Activated naive CD8-positive, alpha-beta T cell treated with anti-CD3 and anti-CD28 coated beads, Interleukin-2, amount 10 ng/mL, durations not matched to agents 7 days and 5 days (primary cell): ENCODE results near the gene CCNB1IP1. TPM values are rescaled to one million over a fixed set of nuclear protein-coding genes. Genes with fewer than 3 reads are reported as not detected.
"Not testable (repeated sequence)": the region's sequence is repeated elsewhere in the genome, so short reads cannot be mapped to it uniquely, and the experiment has no call there.

Source experiments
- ATAC-seq: fragments of 150-1000 bp; cut with Tn5 transposase; one replicate; pipeline ENCODE4 v1.10.0; 2021; ENCODE audit warnings: low read depth, moderate library complexity
- POLR2A ChIA-PET: fragments of 350-600 bp; sonication (Branson Sonifier 250); formaldehyde crosslinking; loops from one replicate; lab custom pipeline; 2021; ENCODE audit warnings: antibody characterized with exemption; lab: Charles Lee
- DNase-seq: peaks from one replicate; pipeline ENCODE4 v3.0.0; 2021
- H3K27ac Mint-ChIP-seq: one replicate; pipeline ENCODE4 v1.8.0; 2022; ENCODE audit warnings: mild to moderate bottlenecking, mixed read lengths
- H3K27me3 Mint-ChIP-seq: one replicate; pipeline ENCODE4 v1.8.0; 2022; ENCODE audit warnings: mild to moderate bottlenecking, moderate library complexity, mixed read lengths
- H3K36me3 Mint-ChIP-seq: one replicate; pipeline ENCODE4 v1.8.0; 2021; ENCODE audit warnings: mild to moderate bottlenecking, mixed read lengths
- H3K4me1 Mint-ChIP-seq: one replicate; pipeline ENCODE4 v1.8.0; 2021; ENCODE audit warnings: mixed read lengths
- H3K4me3 Mint-ChIP-seq: one replicate; pipeline ENCODE4 v1.8.0; 2022; ENCODE audit warnings: mild to moderate bottlenecking, moderate library complexity, mixed read lengths
- H3K9me3 Mint-ChIP-seq: one replicate; pipeline ENCODE4 v1.8.0; 2021; ENCODE audit warnings: mixed read lengths
- total RNA-seq, 2 experiments: library from RNA; stranded (reverse); gene quantifications; one replicate each; pipeline ENCODE4 v1.2.3, GENCODE V29; 2021

Gene CCNB1IP1
- total RNA-seq, 2 experiments from 2014 or later: 35.0 to 39.5 TPM

DNA sequence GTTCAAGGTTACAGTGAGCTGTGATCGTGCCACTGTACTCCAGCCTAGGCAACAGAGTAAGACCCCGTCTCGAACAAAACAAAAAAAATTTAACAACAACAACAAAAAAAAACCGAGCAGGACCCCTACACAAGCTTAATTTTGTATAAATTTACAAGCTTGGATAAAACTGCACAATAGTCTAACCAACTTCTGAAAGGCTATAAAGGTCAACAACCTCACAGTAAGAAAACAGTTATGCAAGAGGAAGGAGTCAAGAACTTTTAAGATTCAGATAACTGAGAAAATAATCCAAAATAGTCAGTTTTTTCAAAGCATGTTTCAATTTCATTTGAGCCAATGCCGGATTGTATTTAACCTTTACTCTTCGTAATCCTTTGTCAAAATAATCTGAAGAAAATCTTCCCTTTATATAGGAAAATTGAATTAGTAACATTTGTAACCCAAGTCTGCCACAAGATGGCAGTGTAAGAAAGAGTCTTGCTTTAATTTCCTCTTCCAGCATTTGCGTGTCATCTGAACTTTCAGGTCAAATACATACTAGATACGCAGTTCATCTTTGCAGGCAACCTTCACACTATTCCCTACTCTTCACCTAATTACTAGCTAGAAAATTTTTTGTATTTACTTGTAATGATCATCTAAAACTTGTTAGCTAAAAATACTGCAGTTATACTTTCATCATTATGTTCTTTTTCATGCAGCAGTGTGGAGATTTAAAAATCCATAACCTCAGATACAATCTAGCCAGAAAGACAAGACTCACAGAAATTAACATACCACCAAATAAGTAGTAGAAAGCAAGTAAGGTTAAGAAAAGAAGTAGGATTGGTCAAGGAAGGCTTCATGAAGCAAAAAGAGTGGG, 5.8 kb downstream of the CCNB1IP1 start:
- Mint-ChIP-seq H3K27me3 (no peaks in the 10 kb centered on the region), H3K36me3 (peaks cover 10% of the 10 kb centered on the region), H3K4me1 (peaks cover 31% of the 10 kb centered on the region), H3K4me3 (peak overlapping the region; percentile 46), H3K9me3 (no peaks in the 10 kb centered on the region), H3K27ac (peak overlapping the region; percentile 54)
- POLR2A ChIA-PET: interaction anchor here (1.0 to 3.2 kb wide), 2 partner anchors 16 to 143 kb away, joined by 3 to 32 read pairs; partner anchors contain the start of gene PARP2
- ATAC-seq: no peak
- no peak for DNase-seq

DNA sequence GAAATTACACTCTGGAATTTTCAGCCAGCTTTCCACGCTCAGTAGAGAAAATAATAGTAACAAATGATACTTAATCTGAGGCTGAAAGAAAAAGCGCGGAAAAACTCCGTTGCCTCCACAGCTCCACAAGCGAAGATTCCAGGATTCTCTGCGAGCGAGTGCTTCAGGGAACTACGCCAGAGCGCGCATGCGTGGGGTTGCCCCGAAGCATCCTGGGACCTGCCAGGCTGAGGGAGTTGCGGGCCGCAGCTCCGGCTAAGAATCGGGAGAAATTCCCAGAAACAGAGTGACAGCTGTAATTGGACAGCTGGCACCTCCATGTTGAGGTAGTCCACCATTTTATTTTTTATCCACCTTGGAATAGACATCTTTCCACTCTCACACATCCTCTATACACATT, 15.4 kb downstream of the CCNB1IP1 start:
- H3K27ac Mint-ChIP-seq: no peak overlapping the region
- DNase-seq: no peak
- ATAC-seq: no peak
- H3K36me3 Mint-ChIP-seq: peaks cover 17% of the 10 kb centered on the region
- no peaks in the 10 kb centered on the region for H3K27me3 Mint-ChIP-seq
- H3K4me3 Mint-ChIP-seq: no peak overlapping the region
- H3K9me3 Mint-ChIP-seq: no peaks in the 10 kb centered on the region
- POLR2A ChIA-PET: no interaction called here
- H3K4me1 Mint-ChIP-seq: no peaks in the 10 kb centered on the region

DNA sequence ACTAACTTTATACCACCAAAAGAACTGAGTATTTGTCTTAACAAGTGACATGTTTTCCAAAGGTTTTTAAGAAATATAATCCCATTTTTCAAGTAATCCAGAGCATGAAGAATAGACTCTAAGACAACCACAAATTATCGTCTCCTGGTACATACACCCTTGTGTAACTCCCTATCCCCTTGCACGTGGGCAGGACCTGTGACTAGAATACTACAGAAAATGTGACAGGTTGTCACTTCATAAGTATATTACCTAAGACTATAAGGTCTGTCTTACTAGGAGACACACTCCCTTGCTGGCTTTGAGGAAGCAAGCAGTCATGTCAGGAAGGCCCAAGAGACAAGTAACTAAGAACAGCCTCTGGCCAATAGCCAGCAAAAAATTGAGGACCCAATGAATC, 19.1 kb downstream of the CCNB1IP1 start:
- no peaks in the 10 kb centered on the region for H3K9me3 Mint-ChIP-seq
- no peaks in the 10 kb centered on the region for H3K4me1 Mint-ChIP-seq
- H3K27me3 Mint-ChIP-seq: no peaks in the 10 kb centered on the region
- ATAC-seq: no peak
- H3K27ac Mint-ChIP-seq: no peak overlapping the region
- no peak for DNase-seq
- no peak overlapping the region for H3K4me3 Mint-ChIP-seq
- peaks cover 22% of the 10 kb centered on the region for H3K36me3 Mint-ChIP-seq
- POLR2A ChIA-PET: no interaction called here

DNA sequence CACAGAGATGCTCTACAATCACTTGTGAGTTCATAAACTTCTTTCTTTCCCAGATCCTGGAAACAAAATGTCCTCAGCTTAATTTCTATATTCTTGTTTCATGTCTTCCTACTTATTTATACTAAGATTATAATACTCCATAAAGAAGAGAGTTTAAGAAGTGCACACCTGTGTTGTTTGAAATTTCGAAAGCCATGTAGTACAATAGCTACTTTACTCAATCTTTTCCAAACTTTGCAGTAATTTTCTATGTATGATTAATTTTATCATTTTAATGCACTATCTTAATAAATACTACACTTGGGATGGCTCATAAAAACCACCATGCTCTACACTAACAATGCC, 27.0 kb downstream of the CCNB1IP1 start:
- POLR2A ChIA-PET: no interaction called here
- peak overlapping the region; percentile 92 for H3K4me3 Mint-ChIP-seq
- H3K27ac Mint-ChIP-seq: peak overlapping the region; percentile 85

DNA sequence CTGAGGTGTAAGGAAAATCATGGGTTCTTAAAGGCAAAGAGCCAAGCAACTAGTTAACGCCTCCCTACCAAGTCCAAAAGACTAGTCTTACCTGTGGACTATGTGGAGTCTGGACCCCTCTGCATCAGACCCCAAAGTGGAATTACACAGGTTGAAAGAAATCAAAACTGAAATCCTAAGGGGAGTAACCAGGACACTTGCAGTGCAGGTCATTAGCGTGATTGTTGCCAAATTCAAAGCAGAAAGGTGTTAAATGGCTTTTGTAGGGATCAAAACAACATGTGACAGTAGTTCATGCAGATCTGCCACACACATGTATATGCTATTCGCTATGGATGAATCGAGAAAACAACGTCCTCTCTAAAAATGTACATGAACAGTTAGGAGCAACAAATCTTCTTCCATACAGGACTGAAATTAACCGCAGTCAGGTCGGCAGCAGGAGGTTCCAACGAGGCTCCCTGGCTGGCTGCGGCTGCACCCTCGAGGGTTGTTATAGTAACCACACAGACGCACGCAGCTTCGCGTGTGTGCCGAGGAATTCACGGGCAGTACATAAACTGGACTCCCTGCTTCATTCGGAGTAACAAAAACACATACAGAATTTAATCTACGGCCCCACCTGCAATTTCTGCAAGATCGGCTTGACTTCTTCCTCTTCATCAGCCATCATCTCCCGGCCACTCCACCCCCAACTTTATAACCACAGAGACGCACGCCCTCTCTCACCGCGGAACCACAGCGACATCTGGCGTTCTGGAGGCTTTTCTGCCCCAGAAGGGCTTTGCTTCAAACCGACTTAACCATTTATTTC, 27.6 kb downstream of the CCNB1IP1 start, which contains the start of gene TTC5:
Gene TTC5, minus strand, starts transcription at position 687 of the 814 bp plus-strand sequence. Its CDS starts 14 bp downstream, at position 673.
- peak; percentile 97 for ATAC-seq
- H3K4me3 Mint-ChIP-seq: peak within 1 kb of the TSS; percentile 92
- peaks cover 19% of the 10 kb centered on the region for H3K4me1 Mint-ChIP-seq
- H3K36me3 Mint-ChIP-seq: peaks cover 2% of the 10 kb centered on the region
- peak within 1 kb of the TSS; percentile 85 for H3K27ac Mint-ChIP-seq
- no peaks in the 10 kb centered on the region for H3K27me3 Mint-ChIP-seq
- POLR2A ChIA-PET: interaction anchor here (0.5 kb wide), 1 partner anchor 36 kb away, joined by 3 read pairs; no protein-coding TSS in a partner anchor
- H3K9me3 Mint-ChIP-seq: no peaks in the 10 kb centered on the region
- DNase-seq: peak; percentile 92

More for the DNA sequence above, 27.0 kb downstream of the CCNB1IP1 start:
- H3K4me1 Mint-ChIP-seq: peaks cover 19% of the 10 kb centered on the region
- ATAC-seq (no peak), DNase-seq (no peak)
- no peaks in the 10 kb centered on the region for H3K9me3 Mint-ChIP-seq
- no peaks in the 10 kb centered on the region for H3K27me3 Mint-ChIP-seq
- H3K36me3 Mint-ChIP-seq: no peaks in the 10 kb centered on the region

DNA sequence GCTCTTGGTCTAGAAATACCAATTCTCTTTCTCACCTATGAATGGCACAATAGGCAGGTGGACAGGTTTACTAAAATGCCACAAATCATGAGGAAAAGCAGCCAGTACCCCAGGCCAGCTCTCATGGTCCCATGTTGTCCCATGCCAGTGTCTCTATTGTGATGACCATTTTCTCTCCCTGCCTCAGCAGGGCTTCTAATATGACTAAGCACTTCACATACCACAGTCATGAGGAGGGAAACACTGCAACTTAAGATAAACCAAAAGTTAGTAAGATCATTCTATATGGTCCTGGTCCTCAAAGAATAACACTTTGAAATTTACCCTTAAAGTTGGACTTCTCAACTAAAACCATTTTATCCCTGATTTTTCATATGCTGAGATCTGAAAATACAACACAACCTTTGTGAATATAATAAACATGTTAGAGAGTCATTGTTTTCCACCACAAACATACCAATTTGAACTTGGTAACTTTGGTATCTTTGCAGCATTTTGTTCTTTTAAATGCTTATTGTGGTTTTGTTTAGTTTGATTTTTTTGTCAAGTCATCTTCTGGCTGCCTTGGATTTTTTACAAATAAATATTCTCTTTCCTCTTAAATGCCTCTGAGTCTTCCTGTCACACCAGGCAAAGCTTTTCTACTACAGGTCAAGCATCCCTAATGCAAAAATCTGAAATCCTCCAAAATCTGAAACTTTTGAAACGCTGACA, 30.9 kb downstream of the CCNB1IP1 start:
- no peaks in the 10 kb centered on the region for H3K27me3 Mint-ChIP-seq
- no peak for DNase-seq
- H3K4me3 Mint-ChIP-seq: no peak overlapping the region
- peaks cover 13% of the 10 kb centered on the region for H3K36me3 Mint-ChIP-seq
- no peaks in the 10 kb centered on the region for H3K9me3 Mint-ChIP-seq
- POLR2A ChIA-PET: no interaction called here
- H3K27ac Mint-ChIP-seq: no peak overlapping the region
- no peak for ATAC-seq
- H3K4me1 Mint-ChIP-seq: peaks cover 19% of the 10 kb centered on the region

GRCh38 chr14:20295067-20295466, 38.0 kb downstream of the CCNB1IP1 start:
- POLR2A ChIA-PET: no interaction called here
- peaks cover 34% of the 10 kb centered on the region for H3K36me3 Mint-ChIP-seq
- H3K4me3 Mint-ChIP-seq: no peak overlapping the region
- H3K27ac Mint-ChIP-seq: no peak overlapping the region
- no peaks in the 10 kb centered on the region for H3K27me3 Mint-ChIP-seq
- no peak for ATAC-seq
- peaks cover 2% of the 10 kb centered on the region for H3K4me1 Mint-ChIP-seq
- no peaks in the 10 kb centered on the region for H3K9me3 Mint-ChIP-seq
- DNase-seq: no peak

GRCh38 chr14:20294636-20295035, 38.4 kb downstream of the CCNB1IP1 start:
- Mint-ChIP-seq H3K4me3 (no peak overlapping the region), H3K36me3 (peaks cover 35% of the 10 kb centered on the region), H3K4me1 (peaks cover 2% of the 10 kb centered on the region), H3K27me3 (no peaks in the 10 kb centered on the region), H3K27ac (no peak overlapping the region), H3K9me3 (no peaks in the 10 kb centered on the region)
- DNase-seq (no peak), ATAC-seq (no peak)
- POLR2A ChIA-PET: no interaction called here

DNA sequence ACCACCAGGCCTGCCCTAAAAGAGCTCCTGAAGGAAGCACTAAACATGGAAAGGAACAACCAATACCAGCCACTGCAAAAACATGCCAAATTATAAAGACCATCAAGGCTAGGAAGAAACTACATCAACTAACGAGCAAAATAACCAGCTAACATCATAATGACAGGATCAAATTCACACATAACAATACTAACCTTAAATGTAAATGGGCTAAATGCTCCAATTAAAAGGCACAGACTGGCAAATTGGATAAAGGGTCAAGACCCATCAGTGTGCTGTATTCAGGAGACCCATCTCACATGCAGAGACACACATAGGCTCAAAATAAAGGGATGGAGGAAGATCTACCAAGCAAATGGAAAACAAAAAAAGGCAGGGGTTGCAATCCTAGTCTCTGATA, 51.1 kb downstream of the CCNB1IP1 start:
- POLR2A ChIA-PET, ATAC-seq, H3K27ac Mint-ChIP-seq, H3K4me3 Mint-ChIP-seq, H3K4me1 Mint-ChIP-seq, DNase-seq, H3K27me3 Mint-ChIP-seq, H3K9me3 Mint-ChIP-seq: not testable (repeated sequence)
- H3K36me3 Mint-ChIP-seq: peaks cover 68% of the 10 kb centered on the region

DNA sequence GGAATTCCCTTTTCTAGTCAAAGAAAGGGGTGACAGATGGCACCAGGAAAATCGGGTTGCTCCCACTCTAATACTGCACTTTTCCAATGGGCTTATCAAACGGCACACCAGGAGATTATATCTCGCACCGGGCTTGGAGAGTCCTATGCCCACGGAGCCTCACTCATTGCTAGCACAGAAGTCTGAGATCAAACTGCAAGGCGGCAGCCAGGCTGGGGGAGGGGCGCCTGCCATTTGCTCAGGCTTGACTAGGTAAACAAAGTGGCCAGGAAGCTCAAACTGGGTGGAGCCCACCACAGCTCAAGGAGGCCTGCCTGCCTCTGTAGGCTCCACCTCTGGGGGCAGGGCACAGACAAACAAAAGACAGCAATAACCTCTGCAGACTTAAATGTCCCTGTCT, 52.8 kb downstream of the CCNB1IP1 start:
- not testable (repeated sequence) for H3K27me3 Mint-ChIP-seq

DNA sequence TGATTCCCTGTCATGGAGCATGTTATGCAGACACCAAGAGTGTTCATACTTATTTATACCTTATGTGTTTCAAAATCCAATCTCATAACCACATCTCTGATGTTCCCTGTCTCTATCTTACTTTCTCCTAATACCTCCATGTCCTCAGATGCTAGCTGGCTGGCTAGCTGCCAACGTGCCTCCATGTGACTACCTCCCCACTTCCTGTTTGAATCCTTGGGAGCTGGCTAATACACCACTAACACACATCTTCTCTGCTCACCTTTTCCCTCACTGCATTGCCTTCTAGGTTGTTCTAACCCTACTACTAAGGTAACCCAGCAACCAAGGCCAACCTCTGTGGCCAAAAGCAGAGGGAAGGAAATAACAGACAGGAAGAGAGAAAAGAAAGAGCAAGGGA, 54.7 kb downstream of the CCNB1IP1 start:
- Mint-ChIP-seq H3K36me3 (peaks cover 63% of the 10 kb centered on the region), H3K27ac (no peak overlapping the region), H3K27me3 (no peaks in the 10 kb centered on the region), H3K4me3 (no peak overlapping the region), H3K4me1 (peaks cover 9% of the 10 kb centered on the region), H3K9me3 (peaks cover 20% of the 10 kb centered on the region)
- ATAC-seq (no peak), DNase-seq (no peak)
- POLR2A ChIA-PET: no interaction called here

More for the DNA sequence above, 52.8 kb downstream of the CCNB1IP1 start:
- peaks cover 11% of the 10 kb centered on the region for H3K9me3 Mint-ChIP-seq
- DNase-seq, H3K27ac Mint-ChIP-seq, POLR2A ChIA-PET, H3K4me3 Mint-ChIP-seq, H3K4me1 Mint-ChIP-seq, ATAC-seq: not testable (repeated sequence)
- H3K36me3 Mint-ChIP-seq: peaks cover 64% of the 10 kb centered on the region

GRCh38 chr14:20277409-20277808, 55.7 kb downstream of the CCNB1IP1 start:
- H3K36me3 Mint-ChIP-seq: peaks cover 55% of the 10 kb centered on the region
- ATAC-seq (no peak), DNase-seq (no peak)
- H3K4me1 Mint-ChIP-seq: peaks cover 9% of the 10 kb centered on the region
- no peaks in the 10 kb centered on the region for H3K27me3 Mint-ChIP-seq
- H3K9me3 Mint-ChIP-seq: peaks cover 20% of the 10 kb centered on the region
- POLR2A ChIA-PET: no interaction called here
- no peak overlapping the region for H3K27ac Mint-ChIP-seq
- H3K4me3 Mint-ChIP-seq: no peak overlapping the region

DNA sequence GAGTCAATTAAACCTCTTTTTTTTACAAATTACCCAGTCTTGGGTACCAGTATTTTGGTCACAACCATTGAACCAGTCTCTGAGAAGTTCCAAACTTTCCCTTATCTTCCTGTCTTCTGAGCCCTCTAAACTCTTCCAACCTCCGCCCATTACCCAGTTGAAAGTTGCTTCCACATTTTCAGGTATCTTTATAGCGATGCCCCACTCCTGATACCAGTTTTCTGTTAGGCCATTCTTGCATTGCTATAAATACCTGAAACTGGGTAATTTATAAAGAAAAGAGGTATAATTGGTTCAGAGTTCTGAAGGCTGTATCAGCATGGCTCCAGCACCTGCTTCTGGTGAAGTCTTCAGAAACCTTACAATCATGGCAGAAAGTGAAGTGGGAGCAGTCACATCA, 59.0 kb downstream of the CCNB1IP1 start:
- Mint-ChIP-seq H3K9me3 (peaks cover 29% of the 10 kb centered on the region), H3K36me3 (peaks cover 36% of the 10 kb centered on the region), H3K27ac (no peak overlapping the region), H3K4me3 (no peak overlapping the region), H3K4me1 (peaks cover 5% of the 10 kb centered on the region), H3K27me3 (no peaks in the 10 kb centered on the region)
- no peak for ATAC-seq
- POLR2A ChIA-PET: no interaction called here
- no peak for DNase-seq
